Karpas-422 (cell line): ENCODE data around the gene APOH. TPM values are rescaled to one million over a fixed set of nuclear protein-coding genes. Genes with fewer than 3 reads are reported as not detected.

Experiments
- DNase-seq: peaks from one replicate; pipeline ENCODE4 v3.0.0-alpha.2; 2015
- H2AFZ ChIP-seq: fragments of 200-600 bp; sonication (generic); 2 replicates; pipeline ENCODE4 v1.6.1; 2014; ENCODE audit warnings: antibody characterized with exemption, low read length, mixed read lengths
- H3K27ac ChIP-seq: fragments of 200-600 bp; sonication (generic); 2 replicates; pipeline ENCODE4 v1.5.1; 2014; ENCODE audit warnings: mild to moderate bottlenecking, low read length, moderate library complexity
- H3K27me3 ChIP-seq: fragments of 200-600 bp; sonication (generic); 2 replicates; pipeline ENCODE4 v1.6.1; 2014; ENCODE audit warnings: low read length, mixed read lengths
- H3K36me3 ChIP-seq: fragments of 200-600 bp; sonication (generic); 2 replicates; pipeline ENCODE4 v1.6.1; 2014; ENCODE audit warnings: low read length, mixed read lengths; ENCODE audit not compliant: insufficient read depth
- H3K4me1 ChIP-seq: fragments of 200-600 bp; sonication (generic); 2 replicates; pipeline ENCODE4 v1.6.1; 2014; ENCODE audit warnings: mild to moderate bottlenecking, low read length, mixed read lengths
- H3K4me2 ChIP-seq: fragments of 200-600 bp; sonication (generic); 2 replicates; pipeline ENCODE4 v1.6.1; 2014; ENCODE audit warnings: low read length, low read depth, mild to moderate bottlenecking; ENCODE audit not compliant: poor library complexity, severe bottlenecking
- H3K4me3 ChIP-seq: fragments of 200-600 bp; sonication (generic); 2 replicates; pipeline ENCODE4 v1.5.1; 2014; ENCODE audit warnings: mild to moderate bottlenecking, antibody characterized with exemption, low read length, mixed read lengths
- H3K79me2 ChIP-seq: fragments of 200-600 bp; sonication (generic); 2 replicates; pipeline ENCODE4 v1.6.1; 2014; ENCODE audit warnings: mild to moderate bottlenecking, low read length, mixed read lengths
- H3K9ac ChIP-seq: fragments of 200-600 bp; sonication (generic); 2 replicates; pipeline ENCODE4 v1.6.0; 2014; ENCODE audit warnings: low read length
- H3K9me2 ChIP-seq: fragments of 200-600 bp; sonication (generic), shearing (Covaris generic); replicated peaks from 2 replicates; pipeline ENCODE4 v1.6.0; 2014; ENCODE audit warnings: mild to moderate bottlenecking, low read length, moderate library complexity; ENCODE audit not compliant: insufficient read depth
- H3K9me3 ChIP-seq: fragments of 300-700, 200-600 bp; sonication (generic); 2 replicates; pipeline ENCODE4 v1.6.1; 2014; ENCODE audit warnings: low read length, mixed read lengths
- H4K20me1 ChIP-seq: fragments of 200-600 bp; sonication (generic); 2 replicates; pipeline ENCODE4 v1.6.1; 2014; ENCODE audit warnings: mild to moderate bottlenecking, antibody characterized with exemption, low read length, low read depth; ENCODE audit not compliant: insufficient read depth
- total RNA-seq: library from RNA; depleted of rRNA; stranded (reverse); fragments of >200 nt; shearing (Covaris generic); gene quantifications from 2 replicates; pipeline ENCODE4 v1.2.3, GENCODE V29; 2014; ENCODE audit warnings: low replicate concordance

The APOH gene
- total RNA-seq, 1 experiment from 2014 or later, result not detected

DNA sequence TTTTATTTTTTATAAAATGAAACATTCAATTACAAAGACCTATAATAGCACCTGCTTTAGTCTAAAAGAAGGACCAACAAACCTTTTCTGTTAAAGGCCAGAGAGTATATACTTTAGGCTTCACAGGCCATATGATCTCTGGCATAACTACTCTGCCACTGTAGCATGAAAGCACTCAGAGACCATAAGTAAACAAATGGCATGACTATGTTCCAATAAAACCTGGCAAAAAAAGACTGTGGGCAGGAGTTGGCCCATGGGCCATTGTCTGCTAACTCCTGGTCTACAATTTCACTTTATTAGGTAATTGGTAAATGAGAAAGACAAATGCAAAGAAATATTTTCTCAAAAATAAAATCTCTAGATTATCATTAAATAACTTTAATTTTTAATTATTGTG, 52.2 kb downstream of the APOH start:
- H3K36me3 ChIP-seq, result no peaks in the 10 kb centered on the region
- no peaks in the 10 kb centered on the region for H3K9me2 ChIP-seq
- no peak overlapping the region for H3K27ac ChIP-seq
- no peaks in the 10 kb centered on the region for H4K20me1 ChIP-seq
- H3K4me2 ChIP-seq, result no peak overlapping the region
- no peaks in the 10 kb centered on the region for H3K79me2 ChIP-seq
- no peaks in the 10 kb centered on the region for H3K4me1 ChIP-seq
- no peaks in the 10 kb centered on the region for H3K9me3 ChIP-seq
- H3K27me3 ChIP-seq, result no peaks in the 10 kb centered on the region
- no peak overlapping the region for H3K9ac ChIP-seq
- no peak for DNase-seq
- H2AFZ ChIP-seq, result no peak overlapping the region
- no peak overlapping the region for H3K4me3 ChIP-seq

DNA sequence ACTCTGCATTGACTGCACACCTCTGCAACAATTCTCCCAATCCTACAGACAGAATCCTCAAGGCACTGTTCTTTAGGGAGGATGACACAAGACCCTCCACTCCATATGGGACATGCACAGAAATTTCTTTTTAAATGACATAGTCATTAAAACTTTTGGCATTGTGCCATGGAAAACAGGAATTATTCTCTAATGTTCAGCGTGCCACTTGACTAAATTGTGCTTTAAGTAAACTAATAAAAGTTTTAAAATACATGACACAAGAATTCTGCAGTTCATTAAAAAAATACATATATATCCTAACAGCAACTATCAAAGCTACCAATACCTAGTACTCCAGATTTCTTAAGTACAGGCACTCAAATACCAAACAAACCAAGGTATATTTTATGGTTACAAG, 53.3 kb downstream of the APOH start:
- no peak overlapping the region for H3K4me2 ChIP-seq
- no peaks in the 10 kb centered on the region for H3K9me2 ChIP-seq
- H3K36me3 ChIP-seq, result no peaks in the 10 kb centered on the region
- no peaks in the 10 kb centered on the region for H3K9me3 ChIP-seq
- no peak overlapping the region for H3K4me3 ChIP-seq
- H3K4me1 ChIP-seq, result no peaks in the 10 kb centered on the region
- no peaks in the 10 kb centered on the region for H3K79me2 ChIP-seq
- H3K27ac ChIP-seq, result no peak overlapping the region
- H3K9ac ChIP-seq, result no peak overlapping the region
- no peaks in the 10 kb centered on the region for H3K27me3 ChIP-seq
- H4K20me1 ChIP-seq, result no peaks in the 10 kb centered on the region
- DNase-seq, result no peak
- H2AFZ ChIP-seq, result no peak overlapping the region

DNA sequence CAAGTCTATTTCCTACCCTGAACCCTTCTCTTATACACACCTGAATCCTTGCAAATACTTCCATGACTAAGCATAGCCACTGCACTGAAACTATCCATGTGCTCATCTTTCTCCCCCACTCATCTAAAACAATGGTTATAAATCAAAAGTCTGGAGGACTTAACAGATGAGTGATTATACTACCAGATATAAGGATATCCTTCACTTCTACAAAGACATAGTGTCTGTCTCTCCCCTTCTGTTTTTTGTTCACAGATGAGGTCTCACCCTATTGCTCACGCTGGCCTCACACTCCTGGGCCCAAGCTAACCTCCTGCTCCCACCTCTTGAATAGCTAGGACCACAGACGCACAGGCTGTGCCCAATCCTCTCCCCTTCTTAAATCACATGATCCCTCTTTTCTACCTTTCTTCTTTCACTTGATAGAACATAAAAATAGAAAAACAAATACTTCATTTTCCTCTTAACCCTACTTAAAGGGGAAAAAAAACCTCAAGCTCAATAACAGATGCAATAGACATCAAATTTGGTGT, 56.5 kb downstream of the APOH start:
- Histone ChIP-seq H2AFZ (no peak overlapping the region), H3K4me3 (no peak overlapping the region), H4K20me1 (no peaks in the 10 kb centered on the region), H3K36me3 (no peaks in the 10 kb centered on the region), H3K79me2 (no peaks in the 10 kb centered on the region), H3K4me1 (no peaks in the 10 kb centered on the region), H3K4me2 (no peak overlapping the region), H3K27ac (no peak overlapping the region), H3K9me2 (no peaks in the 10 kb centered on the region), H3K9ac (no peak overlapping the region), H3K9me3 (no peaks in the 10 kb centered on the region), H3K27me3 (no peaks in the 10 kb centered on the region)
- no peak for DNase-seq

DNA sequence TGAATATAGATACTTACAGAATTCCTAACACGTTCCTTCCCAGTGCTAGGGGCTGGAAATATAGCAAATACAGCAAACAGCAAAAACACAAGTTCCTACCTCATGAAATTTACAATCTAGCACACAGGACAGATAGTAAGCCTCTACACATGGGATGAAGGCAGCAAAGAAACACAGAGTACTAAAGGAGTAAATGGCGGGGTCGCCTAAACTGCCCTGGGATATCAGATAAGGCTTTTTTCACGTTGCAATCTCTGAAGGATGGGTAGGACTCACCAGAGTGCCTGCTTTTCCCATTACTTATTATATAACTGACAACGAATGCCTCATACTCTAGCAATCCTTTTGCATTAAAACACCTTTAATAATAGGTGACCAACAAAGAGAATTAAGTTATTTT, 57.1 kb downstream of the APOH start:
- Histone ChIP-seq H3K9ac (no peak overlapping the region), H3K79me2 (no peaks in the 10 kb centered on the region), H2AFZ (no peak overlapping the region), H3K4me1 (no peaks in the 10 kb centered on the region), H4K20me1 (no peaks in the 10 kb centered on the region), H3K36me3 (no peaks in the 10 kb centered on the region), H3K4me3 (no peak overlapping the region), H3K27me3 (no peaks in the 10 kb centered on the region), H3K27ac (no peak overlapping the region), H3K9me3 (no peaks in the 10 kb centered on the region), H3K9me2 (no peaks in the 10 kb centered on the region), H3K4me2 (no peak overlapping the region)
- no peak for DNase-seq

DNA sequence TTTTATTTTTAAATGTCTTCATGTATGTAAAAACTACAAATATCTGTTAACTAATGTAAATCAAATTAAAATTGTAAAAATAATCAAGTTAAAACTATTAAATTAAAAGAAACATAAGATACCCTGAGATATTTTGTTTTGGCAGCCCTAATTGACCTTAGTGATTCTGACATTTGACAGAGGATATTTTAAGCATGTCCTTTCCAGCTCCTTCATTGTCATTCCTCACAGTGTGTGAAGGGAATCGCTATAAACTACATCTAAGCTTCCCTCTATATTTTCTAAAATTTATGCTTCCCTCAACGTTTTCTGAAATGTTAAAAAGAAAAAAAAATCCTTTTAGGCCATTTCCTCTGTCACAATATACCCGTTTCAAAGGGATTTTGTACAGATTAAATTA, 57.5 kb downstream of the APOH start:
- Histone ChIP-seq H3K79me2 (no peaks in the 10 kb centered on the region), H4K20me1 (no peaks in the 10 kb centered on the region), H2AFZ (no peak overlapping the region), H3K4me2 (no peak overlapping the region), H3K27ac (no peak overlapping the region), H3K27me3 (no peaks in the 10 kb centered on the region), H3K4me1 (no peaks in the 10 kb centered on the region), H3K4me3 (no peak overlapping the region), H3K36me3 (no peaks in the 10 kb centered on the region), H3K9me3 (no peaks in the 10 kb centered on the region), H3K9ac (no peak overlapping the region), H3K9me2 (no peaks in the 10 kb centered on the region)
- DNase-seq, result no peak

DNA sequence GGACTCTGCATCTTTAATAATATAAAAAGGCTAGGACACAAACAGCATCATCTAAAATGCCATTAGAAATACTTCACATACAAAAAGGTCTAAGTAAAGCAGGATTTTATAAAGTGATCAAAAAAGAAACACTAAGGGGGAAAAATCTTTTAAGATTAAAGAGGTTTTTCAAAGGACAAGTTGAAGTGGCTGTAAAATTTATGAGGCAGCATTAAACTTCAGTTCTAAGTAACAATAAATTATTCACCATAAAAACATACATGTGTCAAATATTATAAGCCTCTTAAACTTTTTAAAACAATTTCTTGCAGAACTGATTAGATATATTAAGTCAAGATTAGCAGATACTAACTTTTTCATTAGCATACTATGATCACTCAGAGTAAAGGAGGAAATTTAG, 58.0 kb downstream of the APOH start:
- H3K36me3 ChIP-seq, result no peaks in the 10 kb centered on the region
- H3K4me2 ChIP-seq, result no peak overlapping the region
- DNase-seq, result no peak
- no peak overlapping the region for H3K4me3 ChIP-seq
- H3K4me1 ChIP-seq, result no peaks in the 10 kb centered on the region
- no peaks in the 10 kb centered on the region for H3K9me2 ChIP-seq
- no peak overlapping the region for H3K9ac ChIP-seq
- H2AFZ ChIP-seq, result no peak overlapping the region
- no peaks in the 10 kb centered on the region for H3K9me3 ChIP-seq
- no peaks in the 10 kb centered on the region for H3K27me3 ChIP-seq
- H4K20me1 ChIP-seq, result no peaks in the 10 kb centered on the region
- H3K79me2 ChIP-seq, result no peaks in the 10 kb centered on the region
- no peak overlapping the region for H3K27ac ChIP-seq

DNA sequence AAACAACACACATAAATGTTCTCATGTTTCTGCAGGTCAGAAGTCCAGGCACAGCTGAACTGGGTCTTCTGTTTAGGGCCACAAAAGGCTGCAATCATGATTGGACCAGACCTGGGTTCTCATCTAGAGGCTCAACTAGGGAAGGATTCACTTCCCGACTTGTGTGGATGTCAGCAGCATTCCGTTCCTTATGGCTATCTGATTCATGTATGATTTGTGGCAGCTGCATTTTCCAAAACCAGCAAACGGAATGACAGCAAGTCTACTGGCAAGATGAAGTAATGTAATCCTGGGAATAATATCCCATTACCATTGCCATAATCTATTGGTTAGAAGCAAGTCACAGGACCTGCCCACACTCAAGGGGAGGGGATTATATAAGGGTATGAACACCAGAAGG, 59.4 kb downstream of the APOH start:
- Histone ChIP-seq H3K4me2 (no peak overlapping the region), H3K36me3 (no peaks in the 10 kb centered on the region), H4K20me1 (no peaks in the 10 kb centered on the region), H3K27me3 (no peaks in the 10 kb centered on the region), H3K79me2 (no peaks in the 10 kb centered on the region), H3K4me3 (no peak overlapping the region), H3K9me2 (no peaks in the 10 kb centered on the region), H2AFZ (no peak overlapping the region), H3K4me1 (no peaks in the 10 kb centered on the region), H3K27ac (no peak overlapping the region), H3K9me3 (no peaks in the 10 kb centered on the region), H3K9ac (no peak overlapping the region)
- no peak for DNase-seq

DNA sequence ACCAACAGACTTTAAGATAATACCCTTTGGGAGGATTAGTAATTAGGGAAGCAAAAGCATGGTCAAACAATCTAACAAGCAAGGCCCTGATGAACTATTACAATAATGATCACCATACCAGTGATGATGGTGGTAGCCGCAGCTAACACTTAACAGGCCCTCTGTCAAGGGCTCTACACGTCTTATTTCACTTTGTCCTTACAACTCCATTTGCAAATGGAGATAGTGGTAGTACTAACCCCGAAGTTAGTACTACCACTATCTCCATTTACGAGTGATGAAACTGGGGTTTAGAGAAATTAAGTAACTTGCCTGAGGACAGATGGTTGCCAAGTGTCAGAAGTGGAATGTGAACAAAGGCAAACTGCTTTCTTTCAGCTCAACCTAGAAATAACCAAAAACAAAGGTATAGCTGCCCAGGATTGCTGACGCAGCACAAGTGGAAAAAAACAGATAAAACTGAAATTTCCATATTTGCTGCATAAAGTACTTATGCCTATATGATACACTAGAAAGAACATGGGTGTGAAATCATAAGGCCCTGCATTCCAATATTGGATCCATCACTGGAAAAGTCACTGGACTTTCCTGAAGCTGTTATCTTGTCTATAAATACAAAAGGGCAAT, 61.9 kb downstream of the APOH start:
- no peak overlapping the region for H2AFZ ChIP-seq

More for the DNA sequence above, 61.9 kb downstream of the APOH start:
- H3K9ac ChIP-seq, result no peak overlapping the region
- H3K36me3 ChIP-seq, result no peaks in the 10 kb centered on the region
- no peaks in the 10 kb centered on the region for H3K4me1 ChIP-seq
- no peaks in the 10 kb centered on the region for H3K9me2 ChIP-seq
- H3K9me3 ChIP-seq, result no peaks in the 10 kb centered on the region
- H3K4me3 ChIP-seq, result no peak overlapping the region
- H3K27me3 ChIP-seq, result no peaks in the 10 kb centered on the region
- H3K4me2 ChIP-seq, result no peak overlapping the region
- H3K79me2 ChIP-seq, result no peaks in the 10 kb centered on the region
- no peaks in the 10 kb centered on the region for H4K20me1 ChIP-seq
- DNase-seq, result no peak
- no peak overlapping the region for H3K27ac ChIP-seq
